Neuronal stem cell (in vitro differentiated cells): ENCODE results near the gene C7orf25.

Source experiments
- DNase-seq: peaks from one replicate; pipeline ENCODE4 v3.0.0-alpha.2; 2013; ENCODE audit warnings: low spot score
- H2AFZ ChIP-seq: one replicate; pipeline ENCODE4 v1.6.1; 2013; ENCODE audit warnings: mild to moderate bottlenecking, low read length, inconsistent platforms
- H2AK5ac ChIP-seq: 2 replicates; pipeline ENCODE4 v1.6.1; 2013; ENCODE audit warnings: low read depth, mild to moderate bottlenecking, inconsistent platforms, low read length, moderate library complexity, mixed read lengths
- H2BK120ac ChIP-seq: 2 replicates; pipeline ENCODE4 v1.6.1; 2013; ENCODE audit warnings: low read depth, mild to moderate bottlenecking, inconsistent platforms, low read length, moderate library complexity, mixed read lengths
- H2BK12ac ChIP-seq: one replicate; pipeline ENCODE4 v1.6.1; 2013; ENCODE audit warnings: low read length, inconsistent platforms
- H2BK15ac ChIP-seq: 2 replicates; pipeline ENCODE4 v1.6.1; 2013; ENCODE audit warnings: mild to moderate bottlenecking, low read length, inconsistent platforms, mixed read lengths
- H2BK5ac ChIP-seq: one replicate; pipeline ENCODE4 v1.6.1; 2013; ENCODE audit warnings: inconsistent platforms, mild to moderate bottlenecking, low read length, moderate library complexity
- H3K14ac ChIP-seq: one replicate; pipeline ENCODE4 v1.6.1; 2013; ENCODE audit warnings: low read length, inconsistent platforms
- H3K18ac ChIP-seq: 2 replicates; pipeline ENCODE4 v1.6.1; 2013; ENCODE audit warnings: low read length, inconsistent platforms
- H3K23ac ChIP-seq: 2 replicates; pipeline ENCODE4 v1.6.1; 2013; ENCODE audit warnings: low read depth, mild to moderate bottlenecking, mixed read lengths, low read length, inconsistent platforms; ENCODE audit not compliant: poor library complexity
- H3K27ac ChIP-seq: replicated peaks from 3 replicates; pipeline ENCODE4 v1.5.1; 2013; ENCODE audit warnings: low read length, inconsistent platforms
- H3K27me3 ChIP-seq, 3 experiments: 2 replicates each; pipeline ENCODE4 v1.6.1; 2013; ENCODE audit warnings: low read length in 3 of 3, mild to moderate bottlenecking in 2 of 3, inconsistent platforms in 1 of 3, low read depth in 1 of 3, mixed read lengths in 1 of 3, moderate library complexity in 1 of 3; ENCODE audit not compliant: control insufficient read depth in 3 of 3, insufficient read depth in 3 of 3
- H3K36me3 ChIP-seq, 2 donors: replicated peaks in 1 of 2; 2 replicates each; pipeline ENCODE4 v1.6.1; 2013; ENCODE audit warnings: low read length in 2 of 2; ENCODE audit not compliant: control insufficient read depth in 2 of 2, insufficient read depth in 2 of 2
- H3K4ac ChIP-seq: 2 replicates; pipeline ENCODE4 v1.6.1; 2013; ENCODE audit warnings: inconsistent platforms, mild to moderate bottlenecking, low read length, moderate library complexity
- H3K4me1 ChIP-seq, 2 donors: 1 replicate in 1 of 2; 2 replicates in 1 of 2; pipeline ENCODE4 v1.6.1; 2013; ENCODE audit warnings: low read length in 2 of 2, low read depth in 1 of 2; ENCODE audit not compliant: control insufficient read depth in 2 of 2, insufficient read depth in 1 of 2
- H3K4me2 ChIP-seq: one replicate; pipeline ENCODE4 v1.6.1; 2013; ENCODE audit warnings: mild to moderate bottlenecking, low read length, inconsistent platforms; ENCODE audit not compliant: insufficient read depth, poor library complexity, severe bottlenecking
- H3K4me3 ChIP-seq, 2 donors: 2 replicates each; pipeline ENCODE4 v1.5.1; 2013; ENCODE audit warnings: low read length in 2 of 2, mild to moderate bottlenecking in 2 of 2, inconsistent platforms in 1 of 2, moderate library complexity in 1 of 2
- H3K79me1 ChIP-seq: one replicate; pipeline ENCODE4 v1.6.1; 2013; ENCODE audit warnings: low read depth, mild to moderate bottlenecking, inconsistent platforms, low read length, moderate library complexity
- H3K9ac ChIP-seq: one replicate; pipeline ENCODE4 v1.6.1; 2013; ENCODE audit warnings: mild to moderate bottlenecking, low read depth, low read length, inconsistent platforms; ENCODE audit not compliant: poor library complexity
- H3K9me3 ChIP-seq, 2 donors: replicated peaks in 1 of 2; 2 replicates each; pipeline versions ENCODE3 to v1.6.1; 2013; ENCODE audit warnings: low read length in 2 of 2, mild to moderate bottlenecking in 2 of 2, inconsistent platforms in 1 of 2, low read depth in 1 of 2, mixed read lengths in 1 of 2, moderate library complexity in 1 of 2; ENCODE audit not compliant: control insufficient read depth in 2 of 2, insufficient read depth in 1 of 2
- H4K8ac ChIP-seq: one replicate; pipeline ENCODE4 v1.6.1; 2013; ENCODE audit warnings: low read depth, mild to moderate bottlenecking, inconsistent platforms, low read length, moderate library complexity
- H4K91ac ChIP-seq: one replicate; pipeline ENCODE4 v1.6.1; 2013; ENCODE audit warnings: low read length, low read depth, mild to moderate bottlenecking, inconsistent platforms; ENCODE audit not compliant: poor library complexity
- WGBS, 2 donors: extraction: QIAGEN DNeasy Blood & Tissue Kit; methylation state at CpG; one replicate each; pipeline ENCODE4 v1.1.7; 2013; ENCODE audit warnings: missing lambda C conversion rate in 2 of 2, mixed read lengths in 1 of 2; ENCODE audit not compliant: insufficient read length in 2 of 2, insufficient replicate concordance in 1 of 2; ENCODE audit errors: extremely low coverage in 2 of 2; 5-methylcytosine and 5-hydroxymethylcytosine counted together

C7orf25 gene

GRCh38 chr7:42922017-42922753, 10.3 kb upstream of the C7orf25 start:
- Histone ChIP-seq H3K23ac (no peak overlapping the region), H2AK5ac (no peak overlapping the region)
- WGBS, 2 donors, result no CpG with 5 or more reads among the region's 3 CpGs

GRCh38 chr7:42915356-42915755, 3.5 kb upstream of the C7orf25 start:
- no peak overlapping the region for H3K23ac ChIP-seq
- H3K4ac ChIP-seq, result no peak overlapping the region
- no peak for DNase-seq
- no peak overlapping the region for H3K4me3 ChIP-seq
- H2BK15ac ChIP-seq, result no peak overlapping the region
- H3K18ac ChIP-seq, result no peak overlapping the region
- H3K4me2 ChIP-seq, result no peak overlapping the region
- H3K9ac ChIP-seq, result no peak overlapping the region
- no peak overlapping the region for H4K8ac ChIP-seq
- peaks cover 2% of the 10 kb centered on the region for H3K79me1 ChIP-seq
- H2BK12ac ChIP-seq, result no peak overlapping the region
- no peak overlapping the region for H2AFZ ChIP-seq
- no peaks in the 10 kb centered on the region for H3K9me3 ChIP-seq
- H4K91ac ChIP-seq, result no peak overlapping the region
- H2BK120ac ChIP-seq, result no peak overlapping the region
- H3K4me1 ChIP-seq, result peaks cover 0 to 9% of the 10 kb centered on the region in 2 donors
- H2BK5ac ChIP-seq, result no peak overlapping the region
- no peak overlapping the region for H2AK5ac ChIP-seq
- H3K14ac ChIP-seq, result no peak overlapping the region
- no peak overlapping the region for H3K27ac ChIP-seq
- H3K36me3 ChIP-seq, result peaks cover 15 to 61% of the 10 kb centered on the region in 2 donors
- WGBS, 2 donors, result no CpG with 5 or more reads among the region's 1 CpG
- H3K27me3 ChIP-seq, result no peaks in the 10 kb centered on the region

More at GRCh38 chr7:42922017-42922753, 10.3 kb upstream of the C7orf25 start:
- Histone ChIP-seq H3K4me3 (no peak overlapping the region), H2BK12ac (no peak overlapping the region), H2BK120ac (no peak overlapping the region), H3K27me3 (no peaks in the 10 kb centered on the region), H3K4me1 (no peaks in the 10 kb centered on the region), H3K18ac (no peak overlapping the region), H3K27ac (no peak overlapping the region), H2BK5ac (no peak overlapping the region), H3K4ac (no peak overlapping the region), H2AFZ (no peak overlapping the region), H4K91ac (no peak overlapping the region), H4K8ac (no peak overlapping the region), H3K79me1 (peaks cover 2% of the 10 kb centered on the region), H2BK15ac (no peak overlapping the region), H3K14ac (no peak overlapping the region), H3K9ac (no peak overlapping the region), H3K4me2 (no peak overlapping the region), H3K36me3 (peaks cover 21 to 97% of the 10 kb centered on the region in 2 donors), H3K9me3 (no peaks in the 10 kb centered on the region)
- DNase-seq, result no peak

DNA sequence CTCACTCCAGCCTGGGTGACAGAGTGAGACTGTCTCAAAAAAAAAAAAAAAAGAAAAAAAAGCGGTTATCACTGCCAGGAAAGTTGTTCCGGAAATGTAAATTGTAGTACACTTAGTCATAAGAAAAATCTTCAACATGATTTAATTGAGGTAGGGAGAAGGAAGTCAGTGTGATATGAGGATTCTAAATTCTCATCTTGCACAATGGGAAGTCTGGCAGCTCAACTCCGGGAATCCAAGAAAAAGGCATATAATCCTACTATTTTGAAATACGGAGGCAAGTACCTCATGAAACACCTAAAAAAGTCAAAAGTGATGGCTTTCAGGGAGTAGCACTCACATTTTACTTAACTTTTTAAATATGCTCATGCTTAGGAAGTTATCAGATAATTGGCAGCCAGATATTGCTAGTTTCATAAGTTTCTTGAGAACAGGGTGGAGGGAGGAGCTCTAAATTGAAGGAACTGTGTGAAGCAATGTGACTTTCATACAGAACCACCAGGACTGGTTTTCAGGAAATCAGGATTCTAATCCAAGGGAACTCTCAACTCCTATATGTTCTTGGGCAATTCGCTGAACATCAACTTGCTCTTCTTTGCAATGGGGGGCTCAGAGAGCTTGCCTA, 2.7 kb upstream of the C7orf25 start:
- no peaks in the 10 kb centered on the region for H3K9me3 ChIP-seq
- H3K4me2 ChIP-seq, result no peak overlapping the region
- peaks cover 0 to 10% of the 10 kb centered on the region in 2 donors for H3K4me1 ChIP-seq
- peaks cover 10 to 61% of the 10 kb centered on the region in 2 donors for H3K36me3 ChIP-seq
- no peak overlapping the region for H2AFZ ChIP-seq
- H2BK5ac ChIP-seq, result no peak overlapping the region
- no peak overlapping the region for H3K4me3 ChIP-seq
- H4K8ac ChIP-seq, result no peak overlapping the region
- H3K27ac ChIP-seq, result no peak overlapping the region
- no peak overlapping the region for H3K14ac ChIP-seq
- no peak overlapping the region for H3K4ac ChIP-seq
- no peak overlapping the region for H2BK12ac ChIP-seq
- H4K91ac ChIP-seq, result no peak overlapping the region
- H3K9ac ChIP-seq, result no peak overlapping the region
- H2BK15ac ChIP-seq, result no peak overlapping the region
- H3K79me1 ChIP-seq, result peaks cover 2% of the 10 kb centered on the region
- H3K27me3 ChIP-seq, result no peaks in the 10 kb centered on the region
- no peak overlapping the region for H3K23ac ChIP-seq
- H3K18ac ChIP-seq, result no peak overlapping the region
- no CpG with 5 or more reads among the region's 5 CpGs for WGBS, 2 donors
- no peak overlapping the region for H2AK5ac ChIP-seq
- no peak for DNase-seq
- H2BK120ac ChIP-seq, result no peak overlapping the region

GRCh38 chr7:42914009-42914408, 2.1 kb upstream of the C7orf25 start:
- Histone ChIP-seq H2BK12ac (no peak overlapping the region), H3K14ac (no peak overlapping the region), H3K4me2 (no peak overlapping the region), H2BK120ac (no peak overlapping the region), H3K4me1 (peaks cover 0 to 10% of the 10 kb centered on the region in 2 donors), H2AFZ (no peak overlapping the region), H3K18ac (no peak overlapping the region), H3K4me3 (no peak overlapping the region), H4K8ac (no peak overlapping the region), H3K9ac (no peak overlapping the region), H3K27ac (no peak overlapping the region), H2AK5ac (no peak overlapping the region), H3K9me3 (no peaks in the 10 kb centered on the region), H3K23ac (no peak overlapping the region), H2BK5ac (no peak overlapping the region), H2BK15ac (no peak overlapping the region), H3K4ac (no peak overlapping the region), H3K27me3 (no peaks in the 10 kb centered on the region), H4K91ac (no peak overlapping the region), H3K79me1 (peaks cover 2% of the 10 kb centered on the region), H3K36me3 (peaks cover 7 to 56% of the 10 kb centered on the region in 2 donors)
- DNase-seq, result no peak
- WGBS, 2 donors, result no CpG with 5 or more reads among the region's 6 CpGs
